Naive B cell (primary cell): ENCODE results near the gene RNF220. TPM values are rescaled to one million over a fixed set of nuclear protein-coding genes. Genes with fewer than 3 reads are reported as not detected.
"Not testable (repeated sequence)": the region's sequence is repeated elsewhere in the genome, so short reads cannot be mapped to it uniquely, and the experiment has no call there.

Source experiments
- ATAC-seq, 2 donors: fragments of 150-1000 bp; cut with Tn5 transposase; 2 replicates each; pipeline ENCODE4 v1.10.0; 2021; ENCODE audit warnings: low read depth in 2 of 2, mild to moderate bottlenecking in 2 of 2, moderate library complexity in 2 of 2
- DNase-seq: peaks from one replicate; pipeline ENCODE4 v3.0.0; 2022
- H3K27ac Mint-ChIP-seq, 6 donors: one replicate each; pipeline ENCODE4 v1.8.0; 2020 to 2022; ENCODE audit warnings: mild to moderate bottlenecking in 6 of 6, mixed read lengths in 6 of 6, moderate library complexity in 5 of 6, inconsistent platforms in 2 of 6
- H3K27me3 Mint-ChIP-seq, 3 donors: one replicate each; pipeline ENCODE4 v1.8.0; 2021 to 2022; ENCODE audit warnings: mixed read lengths in 3 of 3, mild to moderate bottlenecking in 1 of 3
- H3K36me3 Mint-ChIP-seq, 2 donors: one replicate each; pipeline ENCODE4 v1.8.0; 2020 to 2022; ENCODE audit warnings: mixed read lengths in 2 of 2, inconsistent platforms in 1 of 2, mild to moderate bottlenecking in 1 of 2
- H3K4me1 Mint-ChIP-seq, 3 donors: one replicate each; pipeline ENCODE4 v1.8.0; 2020 to 2022; ENCODE audit warnings: mixed read lengths in 3 of 3, inconsistent platforms in 1 of 3, mild to moderate bottlenecking in 1 of 3, moderate library complexity in 1 of 3
- H3K4me3 Mint-ChIP-seq, 8 donors: one replicate each; pipeline ENCODE4 v1.8.0; 2020 to 2022; ENCODE audit warnings: mild to moderate bottlenecking in 8 of 8, mixed read lengths in 8 of 8, moderate library complexity in 8 of 8, inconsistent platforms in 2 of 8
- H3K9me3 Mint-ChIP-seq, 7 donors: one replicate each; pipeline ENCODE4 v1.8.0; 2020 to 2022; ENCODE audit warnings: mixed read lengths in 7 of 7, mild to moderate bottlenecking in 5 of 7, inconsistent platforms in 2 of 7, moderate library complexity in 1 of 7
- polyA plus RNA-seq, 6 donors: library from polyadenylated mRNA; unstranded; fragments of 300-500 nt; fragmentation: Illumina TruSeq; gene quantifications; one replicate each; pipeline ENCODE4 v1.2.3, GENCODE V29; 2021; ENCODE audit warnings: low read depth in 6 of 6

RNF220 gene
- polyA plus RNA-seq, 6 donors from 2014 or later: 75.3 to 117 (median 82.4) TPM

GRCh38 chr1:44651069-44651468, 246.0 kb downstream of the RNF220 start:
- Mint-ChIP-seq H3K36me3 (peaks cover 0 to 9% of the 10 kb centered on the region in 2 donors), H3K27ac (peak overlapping the region in 2 of 6 donors; percentile 23 to 82), H3K9me3 (no peaks in the 10 kb centered on the region), H3K27me3 (no peaks in the 10 kb centered on the region), H3K4me3 (no peak overlapping the region), H3K4me1 (peaks cover 0 to 4% (median 3%) of the 10 kb centered on the region in 3 donors)
- DNase-seq (no peak), ATAC-seq (no peak)

GRCh38 chr1:44652445-44653106, 247.5 kb downstream of the RNF220 start:
- Mint-ChIP-seq H3K27ac (peak overlapping the region in 2 of 6 donors; percentile 61 to 88), H3K27me3 (no peaks in the 10 kb centered on the region), H3K9me3 (no peaks in the 10 kb centered on the region), H3K36me3 (peaks cover 0 to 9% of the 10 kb centered on the region in 2 donors), H3K4me3 (no peak overlapping the region), H3K4me1 (peaks cover 0 to 4% (median 3%) of the 10 kb centered on the region in 3 donors)
- DNase-seq (peak; percentile 62), ATAC-seq (peak; percentile 90 to 94)

- DNase-seq (no peak), ATAC-seq (no peak)
- H3K36me3 Mint-ChIP-seq: peaks cover 0 to 9% of the 10 kb centered on the region in 2 donors
- no peaks in the 10 kb centered on the region for H3K9me3 Mint-ChIP-seq
- H3K4me1 Mint-ChIP-seq: peaks cover 0 to 4% (median 3%) of the 10 kb centered on the region in 3 donors
- H3K27me3 Mint-ChIP-seq: no peaks in the 10 kb centered on the region
- no peak overlapping the region for H3K4me3 Mint-ChIP-seq
- peak overlapping the region in 1 of 6 donors; percentile 82 for H3K27ac Mint-ChIP-seq
Observed at GRCh38 chr1:44653107-44653964, 248.3 kb downstream of the RNF220 start.

- no peak for DNase-seq
- ATAC-seq: no peak
Observed at GRCh38 chr1:44654621-44655187, 249.6 kb downstream of the RNF220 start.

GRCh38 chr1:44655609-44656008, 250.6 kb downstream of the RNF220 start:
- H3K9me3 Mint-ChIP-seq: no peaks in the 10 kb centered on the region
- H3K4me1 Mint-ChIP-seq: peaks cover 0 to 4% (median 3%) of the 10 kb centered on the region in 3 donors
- H3K4me3 Mint-ChIP-seq: peak overlapping the region in 2 of 8 donors; percentile 23 to 45
- H3K27ac Mint-ChIP-seq: peak overlapping the region in 2 of 6 donors; percentile 70 to 84
- H3K27me3 Mint-ChIP-seq: no peaks in the 10 kb centered on the region
- ATAC-seq (no peak), DNase-seq (no peak)
- no peaks in the 10 kb centered on the region for H3K36me3 Mint-ChIP-seq

More at GRCh38 chr1:44654621-44655187, 249.6 kb downstream of the RNF220 start:
- Mint-ChIP-seq H3K36me3 (no peaks in the 10 kb centered on the region), H3K27me3 (no peaks in the 10 kb centered on the region), H3K27ac (peak overlapping the region in 1 of 6 donors; percentile 79), H3K4me1 (peaks cover 0 to 4% (median 3%) of the 10 kb centered on the region in 3 donors), H3K4me3 (no peak overlapping the region), H3K9me3 (no peaks in the 10 kb centered on the region)

GRCh38 chr1:44659566-44659965, 254.5 kb downstream of the RNF220 start:
- H3K27me3 Mint-ChIP-seq: no peaks in the 10 kb centered on the region
- no peak overlapping the region for H3K27ac Mint-ChIP-seq
- DNase-seq (no peak), ATAC-seq (no peak)
- H3K4me3 Mint-ChIP-seq: no peak overlapping the region
- peaks cover 6 to 14% (median 12%) of the 10 kb centered on the region in 3 donors for H3K4me1 Mint-ChIP-seq
- H3K36me3 Mint-ChIP-seq: no peaks in the 10 kb centered on the region
- H3K9me3 Mint-ChIP-seq: no peaks in the 10 kb centered on the region

- DNase-seq (no peak), ATAC-seq (no peak)
- Mint-ChIP-seq H3K27me3 (no peaks in the 10 kb centered on the region), H3K4me1 (peaks cover 13 to 20% (median 18%) of the 10 kb centered on the region in 3 donors), H3K4me3 (no peak overlapping the region), H3K9me3 (no peaks in the 10 kb centered on the region), H3K27ac (no peak overlapping the region), H3K36me3 (no peaks in the 10 kb centered on the region)
Observed at GRCh38 chr1:44660176-44660575, 255.1 kb downstream of the RNF220 start.

GRCh38 chr1:44661781-44662682, 257.0 kb downstream of the RNF220 start:
- Mint-ChIP-seq H3K4me1 (peaks cover 13 to 24% (median 20%) of the 10 kb centered on the region in 3 donors), H3K36me3 (no peaks in the 10 kb centered on the region), H3K27ac (peak overlapping the region in 1 of 6 donors; percentile 24), H3K27me3 (no peaks in the 10 kb centered on the region), H3K9me3 (no peaks in the 10 kb centered on the region), H3K4me3 (no peak overlapping the region)
- DNase-seq (no peak), ATAC-seq (no peak)

- Mint-ChIP-seq H3K9me3 (no peaks in the 10 kb centered on the region), H3K36me3 (no peaks in the 10 kb centered on the region), H3K4me1 (peaks cover 13 to 24% (median 20%) of the 10 kb centered on the region in 3 donors), H3K4me3 (no peak overlapping the region), H3K27ac (no peak overlapping the region), H3K27me3 (no peaks in the 10 kb centered on the region)
- DNase-seq (no peak), ATAC-seq (no peak)
Observed at GRCh38 chr1:44662683-44663030, 257.6 kb downstream of the RNF220 start.

GRCh38 chr1:44663417-44663816, 258.4 kb downstream of the RNF220 start:
- ATAC-seq: no peak
- H3K27ac Mint-ChIP-seq: peak overlapping the region in 1 of 6 donors; percentile 50
- H3K4me1 Mint-ChIP-seq: peaks cover 13 to 24% (median 20%) of the 10 kb centered on the region in 3 donors
- DNase-seq: no peak
- H3K4me3 Mint-ChIP-seq: peak overlapping the region in 2 of 8 donors; percentile 14 to 77
- H3K9me3 Mint-ChIP-seq: no peaks in the 10 kb centered on the region
- no peaks in the 10 kb centered on the region for H3K36me3 Mint-ChIP-seq
- no peaks in the 10 kb centered on the region for H3K27me3 Mint-ChIP-seq

GRCh38 chr1:44664730-44665370, 259.8 kb downstream of the RNF220 start:
- peak; percentile 67 to 68 for ATAC-seq
- no peaks in the 10 kb centered on the region for H3K9me3 Mint-ChIP-seq
- no peaks in the 10 kb centered on the region for H3K36me3 Mint-ChIP-seq
- peak; percentile 9 for DNase-seq
- peaks cover 13 to 24% (median 20%) of the 10 kb centered on the region in 3 donors for H3K4me1 Mint-ChIP-seq
- no peaks in the 10 kb centered on the region for H3K27me3 Mint-ChIP-seq
- H3K27ac Mint-ChIP-seq: peak overlapping the region in 4 of 6 donors; percentile 35 to 89 (median 60)
- peak overlapping the region in 7 of 8 donors; percentile 9 to 83 (median 46) for H3K4me3 Mint-ChIP-seq

GRCh38 chr1:44666719-44667118, 261.7 kb downstream of the RNF220 start:
- not testable (repeated sequence) for H3K36me3 Mint-ChIP-seq, H3K27ac Mint-ChIP-seq, H3K4me3 Mint-ChIP-seq, H3K27me3 Mint-ChIP-seq, ATAC-seq, DNase-seq, H3K9me3 Mint-ChIP-seq
- H3K4me1 Mint-ChIP-seq: peaks cover 18 to 28% (median 27%) of the 10 kb centered on the region in 3 donors
